Esophagus squamous epithelium (tissue), 4 donors: ENCODE data around the gene MOB2.

ENCODE experiments used
- CTCF ChIP-seq, 6 experiments: fragments of 450-650 bp in 4 of 6; fragments of 200-600 bp in 2 of 6; sonication (generic) in 2 of 6; IDR thresholded peaks; one replicate each; pipeline ENCODE4 v1.5.1; 2016 to 2019; ENCODE audit warnings: antibody characterized with exemption in 6 of 6, mild to moderate bottlenecking in 4 of 6, moderate library complexity in 4 of 6
- POLR2A ChIP-seq, 4 donors: fragments of 450-650 bp; IDR thresholded peaks; one replicate each; pipeline ENCODE4 v1.6.1; 2017; ENCODE audit warnings: antibody characterized with exemption in 4 of 4, mild to moderate bottlenecking in 4 of 4, moderate library complexity in 3 of 4

GRCh38 chr11:1479678-1480118 lies 6.9 kb downstream of the MOB2 start:
- no peak for TF ChIP-seq CTCF (IDR thresholded peaks at IDR 0.05)
- no peak for TF ChIP-seq POLR2A (IDR thresholded peaks at IDR 0.05)
